OCI-LY3 (cell line): Measurements from ENCODE around the gene PDZRN3.

ENCODE experiments used
- H2AFZ ChIP-seq: fragments of 200-600, 300-600 bp; shearing (Covaris generic); 2 replicates; pipeline ENCODE4 v1.6.0; 2014; ENCODE audit warnings: antibody characterized with exemption, low read depth, low read length
- H3K27ac ChIP-seq: fragments of 200-600, 300-600 bp; sonication (generic); 2 replicates; pipeline ENCODE4 v1.5.1; 2014; ENCODE audit warnings: mild to moderate bottlenecking, low read length, moderate library complexity, mixed read lengths
- H3K27me3 ChIP-seq: fragments of 200-600, 300-600 bp; sonication (generic); 2 replicates; pipeline ENCODE4 v1.6.1; 2014; ENCODE audit warnings: low read depth, low read length, mixed read lengths
- H3K36me3 ChIP-seq: fragments of 200-600, 300-600 bp; sonication (generic); replicated peaks from 2 replicates; pipeline ENCODE3; 2014; ENCODE audit warnings: low read depth, low read length, mixed read lengths
- H3K4me1 ChIP-seq: fragments of 300-600, 200-600 bp; sonication (generic); 2 replicates; pipeline ENCODE4 v1.6.1; 2014; ENCODE audit warnings: low read length, mixed read lengths
- H3K4me2 ChIP-seq: fragments of 200-600, 300-600 bp; sonication (generic); 2 replicates; pipeline ENCODE4 v1.6.1; 2014; ENCODE audit warnings: low read length, mixed read lengths
- H3K4me3 ChIP-seq: fragments of 300-600, 200-600 bp; sonication (generic); 2 replicates; pipeline ENCODE4 v1.5.1; 2014; ENCODE audit warnings: antibody characterized with exemption, mild to moderate bottlenecking, low read length, moderate library complexity
- H3K79me2 ChIP-seq: fragments of 300-600, 200-600 bp; shearing (Covaris generic); 2 replicates; pipeline ENCODE4 v1.6.1; 2014; ENCODE audit warnings: mild to moderate bottlenecking, low read length, mixed read lengths
- H3K9ac ChIP-seq: fragments of 300-600, 200-600 bp; shearing (Covaris generic); 2 replicates; pipeline ENCODE4 v1.6.0; 2014; ENCODE audit warnings: mild to moderate bottlenecking, low read length, moderate library complexity
- H3K9me3 ChIP-seq: fragments of 200-600, 300-600 bp; shearing (Covaris generic); 2 replicates; pipeline ENCODE4 v1.6.1; 2014; ENCODE audit warnings: low read length, mixed read lengths; ENCODE audit not compliant: insufficient read depth
- H4K20me1 ChIP-seq: fragments of 200-600, 300-600 bp; sonication (generic); 2 replicates; pipeline ENCODE4 v1.6.1; 2016; ENCODE audit warnings: low read length, mixed read lengths; ENCODE audit not compliant: insufficient read depth
- EZH2phosphoT487 ChIP-seq: fragments of 200-600 bp; shearing (Covaris generic); IDR thresholded peaks from 2 replicates; pipeline ENCODE4 v1.6.1; 2018; ENCODE audit warnings: antibody characterized with exemption, mixed run types, low read depth
- TF ChIP-seq, protein P1 (sequence below): fragments of 200-600, 300-600 bp; sonication (generic); IDR thresholded peaks from 2 replicates; pipeline ENCODE4 v1.5.1; 2014; ENCODE audit warnings: antibody characterized with exemption, low read length, low read depth

PDZRN3 gene

DNA sequence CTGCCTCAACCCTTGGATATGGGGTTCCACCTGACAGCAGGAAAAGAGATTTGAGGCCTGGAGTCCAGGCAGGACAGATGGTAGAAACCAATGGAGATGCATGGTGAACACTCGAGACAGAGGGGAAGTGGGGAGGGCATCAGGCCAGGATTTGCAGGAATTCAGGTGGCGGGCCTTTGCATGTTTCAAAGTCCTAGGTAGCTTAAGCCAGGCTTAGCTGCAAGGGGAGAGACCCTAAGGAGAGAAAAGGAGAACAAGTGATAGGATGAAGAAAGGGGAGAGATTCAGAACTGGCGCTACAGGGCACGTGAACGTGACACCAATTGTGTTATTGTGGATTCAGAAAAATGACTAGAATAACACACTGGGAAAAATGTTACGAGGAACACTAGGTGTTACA, 182.6 kb downstream of the PDZRN3 start:
- H3K27me3 ChIP-seq = no peaks in the 10 kb centered on the region
- H3K9ac ChIP-seq = no peak overlapping the region
- H3K9me3 ChIP-seq = no peaks in the 10 kb centered on the region
- H3K27ac ChIP-seq = no peak overlapping the region
- no peaks in the 10 kb centered on the region for H3K79me2 ChIP-seq
- no peak overlapping the region for H3K4me2 ChIP-seq
- no peak overlapping the region for H2AFZ ChIP-seq
- no peak overlapping the region for H3K4me3 ChIP-seq
- H3K36me3 ChIP-seq = no peaks in the 10 kb centered on the region
- H4K20me1 ChIP-seq = no peaks in the 10 kb centered on the region
- TF ChIP-seq, protein P1, sequence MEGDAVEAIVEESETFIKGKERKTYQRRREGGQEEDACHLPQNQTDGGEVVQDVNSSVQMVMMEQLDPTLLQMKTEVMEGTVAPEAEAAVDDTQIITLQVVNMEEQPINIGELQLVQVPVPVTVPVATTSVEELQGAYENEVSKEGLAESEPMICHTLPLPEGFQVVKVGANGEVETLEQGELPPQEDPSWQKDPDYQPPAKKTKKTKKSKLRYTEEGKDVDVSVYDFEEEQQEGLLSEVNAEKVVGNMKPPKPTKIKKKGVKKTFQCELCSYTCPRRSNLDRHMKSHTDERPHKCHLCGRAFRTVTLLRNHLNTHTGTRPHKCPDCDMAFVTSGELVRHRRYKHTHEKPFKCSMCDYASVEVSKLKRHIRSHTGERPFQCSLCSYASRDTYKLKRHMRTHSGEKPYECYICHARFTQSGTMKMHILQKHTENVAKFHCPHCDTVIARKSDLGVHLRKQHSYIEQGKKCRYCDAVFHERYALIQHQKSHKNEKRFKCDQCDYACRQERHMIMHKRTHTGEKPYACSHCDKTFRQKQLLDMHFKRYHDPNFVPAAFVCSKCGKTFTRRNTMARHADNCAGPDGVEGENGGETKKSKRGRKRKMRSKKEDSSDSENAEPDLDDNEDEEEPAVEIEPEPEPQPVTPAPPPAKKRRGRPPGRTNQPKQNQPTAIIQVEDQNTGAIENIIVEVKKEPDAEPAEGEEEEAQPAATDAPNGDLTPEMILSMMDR = no peak
- TF ChIP-seq EZH2phosphoT487 = no peak
- H3K4me1 ChIP-seq = peaks cover 9% of the 10 kb centered on the region

DNA sequence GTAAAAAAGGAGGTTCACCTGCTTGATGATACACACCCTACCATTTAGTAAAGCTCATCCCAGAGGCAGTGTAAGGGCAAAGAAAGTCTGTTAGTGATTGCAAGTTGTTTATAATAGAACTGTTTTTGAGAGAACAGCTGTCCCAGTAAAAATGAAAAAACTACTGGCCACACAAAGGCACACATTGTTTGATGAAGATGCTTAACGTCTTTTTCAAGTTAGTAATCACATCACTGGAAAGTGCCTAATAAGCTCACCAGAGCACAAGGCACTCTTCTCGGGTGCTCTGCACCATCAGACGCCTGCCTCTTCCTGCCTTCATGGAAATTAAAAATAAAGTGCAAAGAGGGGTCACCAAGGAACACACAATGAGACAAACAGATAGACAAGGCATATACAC, 186.9 kb downstream of the PDZRN3 start:
- H3K4me2 ChIP-seq = no peak overlapping the region
- H3K27ac ChIP-seq = no peak overlapping the region
- H3K9me3 ChIP-seq = no peaks in the 10 kb centered on the region
- H3K4me3 ChIP-seq = no peak overlapping the region
- TF ChIP-seq EZH2phosphoT487 = no peak
- TF ChIP-seq, protein P1 = no peak
- H3K36me3 ChIP-seq = no peaks in the 10 kb centered on the region
- no peaks in the 10 kb centered on the region for H3K79me2 ChIP-seq
- H3K27me3 ChIP-seq = 0 out of 2 replicates have a peak, but pooled peaks cover 3% of the 10 kb centered on the region
- H2AFZ ChIP-seq = no peak overlapping the region
- no peaks in the 10 kb centered on the region for H4K20me1 ChIP-seq
- no peak overlapping the region for H3K9ac ChIP-seq
- peaks cover 6% of the 10 kb centered on the region for H3K4me1 ChIP-seq

DNA sequence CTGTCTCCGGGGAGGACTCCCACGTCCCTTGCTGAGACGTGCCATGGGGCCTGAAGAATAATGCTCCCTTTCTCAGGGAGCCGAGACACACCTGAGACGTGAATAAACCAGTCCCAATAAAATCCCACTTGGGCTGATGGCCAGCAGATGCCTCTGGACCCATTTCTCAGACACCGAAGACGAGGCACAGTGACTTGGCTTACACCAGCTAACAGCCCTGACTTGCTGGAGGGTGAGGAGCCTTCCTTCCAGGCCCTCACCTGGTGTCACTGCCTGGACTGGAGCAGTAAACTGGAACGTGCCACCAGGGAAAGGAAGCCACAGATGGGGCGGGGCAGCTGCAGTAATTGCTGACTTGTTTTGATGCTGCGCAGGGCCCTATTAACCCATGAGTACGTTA, 189.7 kb downstream of the PDZRN3 start:
- no peak for TF ChIP-seq EZH2phosphoT487
- TF ChIP-seq, protein P1 = no peak
- H3K27ac ChIP-seq = no peak overlapping the region
- H3K27me3 ChIP-seq = peaks cover 6% of the 10 kb centered on the region; the same call in 1 of the 2 replicates
- no peak overlapping the region for H3K4me2 ChIP-seq
- H3K79me2 ChIP-seq = no peaks in the 10 kb centered on the region
- H4K20me1 ChIP-seq = no peaks in the 10 kb centered on the region
- H3K4me3 ChIP-seq = no peak overlapping the region
- H3K9me3 ChIP-seq = no peaks in the 10 kb centered on the region
- H3K36me3 ChIP-seq = no peaks in the 10 kb centered on the region
- H3K9ac ChIP-seq = no peak overlapping the region
- H2AFZ ChIP-seq = no peak overlapping the region
- peaks cover 15% of the 10 kb centered on the region for H3K4me1 ChIP-seq

DNA sequence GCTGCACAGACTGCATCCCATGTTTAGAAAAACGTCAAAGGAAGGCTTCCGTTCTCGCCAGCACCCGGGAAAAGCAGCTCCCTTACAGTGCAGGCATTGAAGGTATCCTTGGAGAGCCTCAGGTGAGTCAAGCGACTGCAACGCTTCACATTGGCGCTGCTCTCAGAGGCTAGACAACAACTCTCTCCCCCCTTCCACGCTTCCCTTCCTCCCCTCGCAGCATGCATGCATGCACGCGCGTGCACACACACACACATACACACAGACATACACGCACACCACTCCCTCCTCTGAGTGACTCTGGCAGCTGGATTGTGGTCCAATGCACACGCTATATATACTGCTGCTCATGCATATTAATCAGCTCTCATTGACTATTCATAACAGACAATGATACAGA, 191.1 kb downstream of the PDZRN3 start:
- H3K27ac ChIP-seq = no peak overlapping the region
- no peak overlapping the region for H3K4me3 ChIP-seq
- H4K20me1 ChIP-seq = no peaks in the 10 kb centered on the region
- 0 out of 2 replicates have a peak overlapping the region, but pooled peaks have one; percentile 43 for H3K4me2 ChIP-seq
- peaks cover 6% of the 10 kb centered on the region; the same call in 1 of the 2 replicates for H3K27me3 ChIP-seq
- no peaks in the 10 kb centered on the region for H3K79me2 ChIP-seq
- no peaks in the 10 kb centered on the region for H3K9me3 ChIP-seq
- H3K36me3 ChIP-seq = no peaks in the 10 kb centered on the region
- no peak overlapping the region for H3K9ac ChIP-seq
- TF ChIP-seq, protein P1 = no peak
- TF ChIP-seq EZH2phosphoT487 = no peak
- H3K4me1 ChIP-seq = peaks cover 15% of the 10 kb centered on the region
- no peak overlapping the region for H2AFZ ChIP-seq
